ENCODE measurements around the gene SKAP1.

GRCh38 chr17:48443712-48444111 lies 13.7 kb upstream of the SKAP1 start:
- TF ChIP-seq CTCF (IDR thresholded peaks at IDR 0.05) (no peak), POLR2A (IDR thresholded peaks at IDR 0.05) (no peak)

All from thyroid gland (tissue), 4 donors.